Skeletal muscle satellite cell (primary cell): Measurements from ENCODE around the gene ACY1.
"Not testable (repeated sequence)": the region's sequence is repeated elsewhere in the genome, so short reads cannot be mapped to it uniquely, and the experiment has no call there.

Experiments
- H3K27me3 ChIP-seq: 2 replicates; pipeline ENCODE4 v1.7.0; 2013; ENCODE audit warnings: low read length; ENCODE audit not compliant: control insufficient read depth, insufficient read depth
- H3K36me3 ChIP-seq: 2 replicates; pipeline ENCODE4 v1.7.0; 2013; ENCODE audit warnings: mild to moderate bottlenecking, control low read depth, low read length; ENCODE audit not compliant: insufficient read depth
- H3K4me1 ChIP-seq: 2 replicates; pipeline ENCODE4 v1.7.0; 2013; ENCODE audit warnings: low read length; ENCODE audit not compliant: control insufficient read depth, insufficient read depth
- H3K4me2 ChIP-seq: 2 replicates; pipeline ENCODE4 v1.7.0; 2013; ENCODE audit warnings: mild to moderate bottlenecking, low read length
- H3K4me3 ChIP-seq: 2 replicates; pipeline ENCODE4 v1.7.0; 2013; ENCODE audit warnings: low read length
- H3K9ac ChIP-seq: 2 replicates; pipeline ENCODE4 v1.7.0; 2013; ENCODE audit warnings: mild to moderate bottlenecking, low read depth, low read length, moderate library complexity
- H3K9me3 ChIP-seq: replicated peaks from 2 replicates; pipeline ENCODE4 v1.7.0; 2013; ENCODE audit warnings: mild to moderate bottlenecking, control low read depth, low read length

Gene ACY1

GRCh38 chr3:51993657-51994056 is 10.3 kb downstream of the ACY1 start:
- peak overlapping the region; percentile 57 for H3K9ac ChIP-seq
- not testable (repeated sequence) for H3K9me3 ChIP-seq, H3K27me3 ChIP-seq
- peak overlapping the region; percentile 11 for H3K4me3 ChIP-seq
- H3K36me3 ChIP-seq: peaks cover 40% of the 10 kb centered on the region
- H3K4me1 ChIP-seq: peaks cover 22% of the 10 kb centered on the region
- peak overlapping the region; percentile 97 for H3K4me2 ChIP-seq

GRCh38 chr3:51994530-51994929 is 11.2 kb downstream of the ACY1 start:
- peaks cover 22% of the 10 kb centered on the region for H3K4me1 ChIP-seq
- H3K4me2 ChIP-seq: peak overlapping the region; percentile 97
- H3K4me3 ChIP-seq: peak overlapping the region; percentile 81
- H3K9ac ChIP-seq: peak overlapping the region; percentile 99
- H3K27me3 ChIP-seq: peaks cover 3% of the 10 kb centered on the region
- no peaks in the 10 kb centered on the region for H3K9me3 ChIP-seq
- peaks cover 40% of the 10 kb centered on the region for H3K36me3 ChIP-seq

DNA sequence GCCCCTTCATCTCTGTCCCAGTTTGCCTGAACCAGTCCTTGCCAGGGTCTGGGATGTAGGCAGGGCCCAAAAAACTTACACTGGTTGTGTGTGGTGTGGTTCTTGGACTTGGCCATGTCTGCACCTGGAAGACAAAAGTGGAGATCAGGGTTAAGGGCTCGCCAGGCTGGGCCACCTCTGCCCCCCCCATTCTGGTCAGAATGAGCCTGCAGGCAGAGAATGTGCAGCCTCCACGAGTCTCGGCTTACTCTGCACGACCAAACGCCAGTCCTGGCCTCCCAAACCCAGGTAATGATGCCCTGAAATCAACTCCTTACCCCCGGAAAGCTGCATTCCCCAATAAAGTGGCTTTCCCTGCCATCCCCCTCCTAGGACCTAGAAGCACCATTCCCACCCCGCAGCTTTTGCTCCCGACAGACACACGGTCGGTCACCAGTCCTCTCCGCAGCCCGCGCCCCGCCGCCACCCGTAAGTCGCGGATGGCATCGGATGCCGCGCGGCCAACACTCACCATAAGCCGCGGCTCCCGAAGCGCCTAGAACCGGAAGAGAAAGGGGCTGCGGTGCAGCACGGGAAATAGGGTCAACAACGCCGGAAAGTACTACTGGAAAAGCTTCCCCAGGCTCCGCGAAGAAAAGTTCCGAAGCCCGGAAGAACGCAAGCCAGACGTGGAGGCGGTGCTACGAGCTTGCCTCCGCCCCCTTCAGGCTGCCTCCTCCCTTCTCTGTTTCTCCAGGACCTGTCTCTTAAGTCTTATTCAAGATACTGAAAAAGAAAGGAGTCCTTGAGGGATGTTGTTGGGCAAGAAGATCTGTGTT is 12.2 kb downstream of the ACY1 start, which contains the start of gene RPL29:
Gene RPL29 (minus strand): TSS at position 550 of the 818 bp plus-strand sequence. CDS start 434 bp downstream, at position 116.
- H3K9me3 ChIP-seq: no peaks in the 10 kb centered on the region
- H3K36me3 ChIP-seq: peaks cover 40% of the 10 kb centered on the region
- peaks cover 22% of the 10 kb centered on the region for H3K4me1 ChIP-seq
- peak within 1 kb of the TSS; percentile 81 for H3K4me3 ChIP-seq
- H3K4me2 ChIP-seq: peak within 1 kb of the TSS; percentile 97
- peak within 1 kb of the TSS; percentile 99 for H3K9ac ChIP-seq
- H3K27me3 ChIP-seq: peaks cover 3% of the 10 kb centered on the region

- Histone ChIP-seq H3K4me1 (peaks cover 22% of the 10 kb centered on the region), H3K36me3 (peaks cover 30% of the 10 kb centered on the region), H3K9me3 (no peaks in the 10 kb centered on the region), H3K27me3 (peaks cover 3% of the 10 kb centered on the region), H3K4me2 (no peak overlapping the region), H3K4me3 (no peak overlapping the region), H3K9ac (no peak overlapping the region)
Measured at GRCh38 chr3:51997172-51997571, 13.8 kb downstream of the ACY1 start.

GRCh38 chr3:51997935-51998596 is 14.7 kb downstream of the ACY1 start:
- peaks cover 22% of the 10 kb centered on the region for H3K36me3 ChIP-seq
- no peaks in the 10 kb centered on the region for H3K9me3 ChIP-seq
- H3K4me1 ChIP-seq: peaks cover 16% of the 10 kb centered on the region
- H3K4me3 ChIP-seq: no peak overlapping the region
- no peak overlapping the region for H3K9ac ChIP-seq
- no peak overlapping the region for H3K4me2 ChIP-seq
- peaks cover 3% of the 10 kb centered on the region for H3K27me3 ChIP-seq

DNA sequence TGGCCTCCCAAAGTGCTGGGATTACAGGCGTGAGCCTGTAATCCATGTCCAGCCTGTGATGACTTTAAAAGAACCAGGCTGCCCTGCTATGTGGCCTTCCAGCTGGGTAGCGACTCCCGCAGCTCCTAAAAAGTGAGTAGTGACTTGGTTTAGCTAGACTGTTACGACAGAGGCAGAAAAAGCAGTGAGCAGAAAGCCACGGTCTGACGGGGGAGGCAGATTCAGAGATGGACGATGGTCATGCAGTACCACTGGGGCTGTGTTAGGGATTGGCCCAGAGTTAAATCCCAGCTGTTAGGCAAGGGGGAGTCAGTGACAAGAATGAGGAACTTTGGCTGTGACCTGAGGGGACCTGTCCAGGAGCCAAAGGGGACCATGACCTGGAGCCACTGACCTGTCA is 15.4 kb downstream of the ACY1 start:
- peaks cover 16% of the 10 kb centered on the region for H3K36me3 ChIP-seq
- H3K9ac ChIP-seq: no peak overlapping the region
- H3K27me3 ChIP-seq: peaks cover 3% of the 10 kb centered on the region
- H3K4me1 ChIP-seq: peaks cover 11% of the 10 kb centered on the region
- no peaks in the 10 kb centered on the region for H3K9me3 ChIP-seq
- no peak overlapping the region for H3K4me3 ChIP-seq
- no peak overlapping the region for H3K4me2 ChIP-seq

DNA sequence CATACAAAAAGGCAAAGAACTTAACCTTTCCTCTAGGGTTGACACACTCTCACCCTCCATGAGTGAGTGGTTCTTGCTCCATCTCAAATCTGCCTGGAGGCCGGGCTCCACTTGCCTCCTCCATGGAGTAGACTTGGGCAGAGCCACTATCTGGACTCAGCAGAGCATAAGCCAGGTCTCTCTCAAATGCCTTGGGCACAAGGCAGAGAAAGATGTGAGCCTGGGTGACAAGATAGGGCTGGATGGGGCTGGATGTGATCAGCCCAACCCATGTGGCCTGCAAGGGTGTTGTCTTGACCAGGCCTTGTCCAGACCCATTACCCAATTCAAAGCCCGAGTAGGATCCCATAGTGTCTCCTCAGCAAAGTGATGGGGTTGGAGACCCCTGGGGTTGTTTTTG is 16.5 kb downstream of the ACY1 start:
- Histone ChIP-seq H3K9ac (no peak overlapping the region), H3K27me3 (peaks cover 3% of the 10 kb centered on the region), H3K36me3 (peaks cover 5% of the 10 kb centered on the region), H3K4me2 (no peak overlapping the region), H3K9me3 (no peaks in the 10 kb centered on the region), H3K4me3 (no peak overlapping the region), H3K4me1 (peaks cover under 1% of the 10 kb centered on the region)

- H3K36me3 ChIP-seq: no peaks in the 10 kb centered on the region
- no peaks in the 10 kb centered on the region for H3K9me3 ChIP-seq
- H3K27me3 ChIP-seq: peaks cover 3% of the 10 kb centered on the region
- no peak overlapping the region for H3K4me2 ChIP-seq
- no peak overlapping the region for H3K4me3 ChIP-seq
- peaks cover 13% of the 10 kb centered on the region for H3K4me1 ChIP-seq
- no peak overlapping the region for H3K9ac ChIP-seq
Measured at GRCh38 chr3:52001443-52001974, 18.2 kb downstream of the ACY1 start.

- Histone ChIP-seq H3K9me3 (no peaks in the 10 kb centered on the region), H3K27me3 (peaks cover 3% of the 10 kb centered on the region), H3K4me3 (no peak overlapping the region), H3K4me2 (no peak overlapping the region), H3K9ac (no peak overlapping the region), H3K36me3 (no peaks in the 10 kb centered on the region), H3K4me1 (peaks cover 13% of the 10 kb centered on the region)
Measured at GRCh38 chr3:52002748-52003147, 19.4 kb downstream of the ACY1 start.

- H3K27me3 ChIP-seq: no peaks in the 10 kb centered on the region
- no peaks in the 10 kb centered on the region for H3K36me3 ChIP-seq
- H3K9me3 ChIP-seq: no peaks in the 10 kb centered on the region
- H3K9ac ChIP-seq: no peak overlapping the region
- no peak overlapping the region for H3K4me3 ChIP-seq
- H3K4me1 ChIP-seq: peaks cover 13% of the 10 kb centered on the region
- no peak overlapping the region for H3K4me2 ChIP-seq
Measured at GRCh38 chr3:52004163-52004787, 20.9 kb downstream of the ACY1 start.

DNA sequence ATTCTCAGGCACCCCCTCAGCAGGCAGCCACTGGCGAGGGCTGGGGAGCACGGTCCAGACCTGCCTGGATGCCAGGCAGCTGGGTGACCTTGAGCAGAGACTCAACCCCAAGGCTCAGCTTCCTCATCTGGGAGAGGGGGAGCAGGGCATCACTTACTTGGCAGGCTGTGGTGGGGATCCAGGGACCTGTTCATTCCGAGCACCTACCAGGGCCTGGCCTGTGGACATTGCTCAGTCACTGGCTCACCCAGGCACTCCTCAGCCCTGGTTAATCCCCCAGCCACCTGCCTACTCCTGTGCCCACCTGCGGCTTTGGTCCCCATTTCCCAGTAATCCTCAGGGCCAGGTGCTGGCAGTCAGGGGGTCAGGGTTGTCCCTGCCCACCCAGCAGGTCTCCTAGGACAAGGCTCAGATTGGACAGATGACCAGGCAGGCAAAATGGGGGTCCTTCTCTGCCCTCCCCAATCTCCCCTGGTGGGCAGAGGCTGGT is 21.6 kb downstream of the ACY1 start:
- H3K9me3 ChIP-seq: no peaks in the 10 kb centered on the region
- peak overlapping the region; percentile 68 for H3K4me2 ChIP-seq
- H3K4me1 ChIP-seq: peaks cover 13% of the 10 kb centered on the region
- H3K9ac ChIP-seq: peak overlapping the region; percentile 46
- no peaks in the 10 kb centered on the region for H3K27me3 ChIP-seq
- H3K4me3 ChIP-seq: peak overlapping the region; percentile 33
- H3K36me3 ChIP-seq: no peaks in the 10 kb centered on the region
